Measurements from ENCODE around the gene FUS.
A peak's percentile ranks its signal among the peaks of the same experiment; 100 is the strongest.

The FUS gene

DNA sequence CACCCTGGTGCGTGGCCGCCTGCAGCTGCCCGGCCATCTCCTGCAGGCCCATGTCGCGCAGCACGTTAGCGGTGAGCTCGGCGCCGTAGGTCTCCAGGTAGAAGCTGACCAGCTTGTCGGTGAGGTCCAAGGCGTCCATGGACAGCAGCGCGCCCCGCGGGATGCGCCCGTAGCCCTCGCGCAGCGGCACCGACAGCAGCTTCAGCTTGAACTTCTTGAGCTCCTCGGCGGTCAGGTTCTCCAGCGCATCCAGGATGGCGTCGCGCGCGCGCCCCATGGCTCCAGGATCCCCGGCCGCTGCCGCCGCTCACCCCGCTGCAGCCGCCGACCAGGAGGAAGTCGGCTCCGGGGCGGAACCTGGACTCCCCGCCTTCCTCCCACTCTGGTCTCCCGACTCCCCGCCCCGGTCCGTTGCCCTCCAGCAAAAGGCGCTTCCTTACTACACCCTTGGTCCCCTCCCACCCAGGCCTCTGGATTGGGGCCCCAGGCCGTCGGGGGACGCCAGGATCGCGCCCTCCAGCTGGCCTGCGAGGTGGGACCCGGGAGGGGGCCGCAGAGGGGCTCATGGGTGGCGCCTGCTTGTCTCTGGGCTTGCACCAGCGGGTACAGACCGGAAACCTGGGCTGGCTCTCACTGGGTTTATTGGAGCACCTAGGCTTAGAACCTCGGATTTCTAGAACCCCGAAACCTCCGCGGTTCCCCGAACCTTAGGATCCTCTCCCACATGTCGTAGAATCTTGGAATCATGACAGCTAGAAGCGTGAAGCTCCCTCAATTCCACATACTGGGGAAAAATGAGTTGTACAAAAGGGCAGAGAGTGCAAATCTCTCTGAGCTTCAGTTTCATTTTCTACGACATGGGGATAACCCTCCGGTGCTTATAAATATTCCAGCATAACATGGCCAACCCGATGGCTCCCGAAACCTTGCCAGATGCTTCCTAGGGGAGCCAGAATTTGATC is 22.8 kb downstream of the FUS start, which contains the start of gene PYCARD:
TSS of gene PYCARD (minus strand) at position 347 of the 962 bp plus-strand sequence. CDS start at position 277, 70 bp downstream.
- peak; percentile 88 for DNase-seq (ENCODE audit: low spot score)

DNA sequence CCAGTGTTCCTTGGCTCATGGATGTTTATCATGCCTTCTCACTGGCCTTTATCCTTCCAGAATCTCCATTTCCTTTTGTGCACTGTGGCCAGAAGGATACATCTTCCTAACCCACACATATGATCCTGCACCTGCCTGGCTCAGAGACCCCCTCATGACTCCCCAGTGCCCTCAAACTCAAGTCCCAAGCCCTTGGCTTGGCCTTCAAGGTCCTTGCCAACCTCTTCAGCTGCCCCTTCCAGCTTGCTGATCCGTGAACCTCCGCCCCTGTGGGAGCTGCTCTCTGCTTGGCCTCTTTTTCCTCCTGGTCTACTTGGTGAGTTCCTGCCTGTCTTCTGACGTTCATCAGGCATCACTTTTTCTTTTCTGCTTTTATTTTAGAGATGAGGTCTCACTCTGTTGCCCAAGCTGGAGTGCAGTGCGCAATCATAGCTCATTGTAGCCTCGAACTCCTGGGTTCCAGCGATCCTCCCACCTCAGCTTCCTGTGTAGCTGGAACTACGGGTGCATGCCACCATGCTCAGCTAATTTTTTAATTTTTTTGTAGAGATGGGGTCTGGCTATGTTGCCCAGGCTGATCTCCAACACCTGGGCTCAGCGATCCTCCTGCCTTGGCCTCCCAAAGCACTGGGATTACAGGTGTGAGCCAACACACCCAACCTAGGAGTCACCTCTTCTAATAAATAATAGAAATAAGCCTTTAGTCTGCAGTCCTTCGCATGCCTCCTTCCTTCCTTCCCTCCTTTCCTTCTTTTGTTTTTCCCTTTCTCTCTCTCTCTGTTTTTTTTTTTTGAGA is 25.1 kb downstream of the FUS start:
- no peak for DNase-seq (ENCODE audit: low spot score)

DNA sequence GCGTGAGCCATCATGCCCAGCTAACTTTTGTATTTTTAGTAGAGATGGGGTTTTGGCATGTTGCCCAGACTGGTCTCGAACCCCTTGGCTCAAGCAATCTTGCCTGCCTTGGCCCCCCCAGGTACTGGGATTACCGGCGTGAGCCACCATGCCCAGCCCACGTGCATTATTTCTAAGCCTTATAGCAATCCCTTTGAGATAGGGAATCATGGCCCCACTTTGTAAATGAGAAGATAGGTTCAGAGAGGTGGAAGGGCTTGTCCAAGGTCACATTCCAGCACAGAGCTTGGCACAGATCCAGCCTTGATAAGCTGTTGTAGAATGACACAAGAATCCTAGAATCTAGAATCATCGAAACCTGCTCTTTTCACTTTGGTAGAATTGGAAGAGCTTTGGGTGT is 26.8 kb downstream of the FUS start:
- no peak for DNase-seq (ENCODE audit: low spot score)

GRCh38 chr16:31213342-31213741 is 33.4 kb downstream of the FUS start:
- no peak for DNase-seq (ENCODE audit: low spot score)

DNA sequence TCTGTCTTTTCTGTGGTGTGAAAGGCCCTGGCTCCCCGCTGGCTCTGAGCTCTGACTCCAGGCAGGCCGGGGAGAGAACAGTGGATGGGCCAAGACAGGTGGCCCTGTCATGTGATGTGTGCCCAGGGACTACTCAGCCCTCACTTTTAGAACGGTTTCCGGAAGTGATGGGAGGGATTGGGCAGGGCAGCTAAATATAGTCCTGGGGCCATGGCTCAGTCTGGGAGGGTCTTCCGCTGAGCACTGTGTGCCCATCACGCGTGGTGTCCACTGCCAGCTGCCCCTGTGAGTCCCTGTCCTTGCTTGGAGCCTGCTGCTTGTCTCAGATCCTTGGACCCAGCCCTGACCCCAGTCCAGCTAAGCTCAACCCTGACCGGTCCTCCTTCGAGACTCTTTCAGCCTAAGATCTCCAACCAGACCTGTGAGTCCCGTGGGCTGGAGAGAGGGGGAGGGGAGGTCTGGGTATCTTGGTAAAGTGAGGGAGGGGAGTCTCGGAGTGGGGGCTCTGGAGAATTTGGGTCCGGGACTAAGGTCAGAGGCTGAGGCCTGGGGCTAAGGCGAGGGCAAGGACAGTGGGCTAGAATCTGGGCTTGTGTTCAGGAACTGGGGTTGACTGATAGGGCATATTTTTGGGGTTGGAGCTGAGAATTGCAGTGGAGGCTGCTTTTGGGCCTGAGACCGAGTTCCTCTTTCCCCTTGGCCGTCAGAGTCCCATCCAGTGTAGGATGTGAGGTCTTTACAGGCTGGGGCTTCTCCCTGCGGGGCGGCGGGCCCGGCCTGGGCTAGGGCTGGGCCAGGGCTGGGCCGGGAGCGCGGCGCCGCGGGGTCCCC is 34.2 kb downstream of the FUS start, which contains the start of gene TRIM72:
TSS of gene TRIM72 (plus strand) at position 243 of the 831 bp plus-strand sequence. CDS start 620 bp downstream, outside the sequence.
- DNase-seq (ENCODE audit: low spot score): peak; percentile 1

- DNase-seq (ENCODE audit: low spot score): no peak
These were observed 34.9 kb downstream of the FUS start for GRCh38 chr16:31214708-31215286.

- peak; percentile 96 for DNase-seq (ENCODE audit: low spot score)
These were observed 35.6 kb downstream of the FUS start for GRCh38 chr16:31215287-31216162.

DNA sequence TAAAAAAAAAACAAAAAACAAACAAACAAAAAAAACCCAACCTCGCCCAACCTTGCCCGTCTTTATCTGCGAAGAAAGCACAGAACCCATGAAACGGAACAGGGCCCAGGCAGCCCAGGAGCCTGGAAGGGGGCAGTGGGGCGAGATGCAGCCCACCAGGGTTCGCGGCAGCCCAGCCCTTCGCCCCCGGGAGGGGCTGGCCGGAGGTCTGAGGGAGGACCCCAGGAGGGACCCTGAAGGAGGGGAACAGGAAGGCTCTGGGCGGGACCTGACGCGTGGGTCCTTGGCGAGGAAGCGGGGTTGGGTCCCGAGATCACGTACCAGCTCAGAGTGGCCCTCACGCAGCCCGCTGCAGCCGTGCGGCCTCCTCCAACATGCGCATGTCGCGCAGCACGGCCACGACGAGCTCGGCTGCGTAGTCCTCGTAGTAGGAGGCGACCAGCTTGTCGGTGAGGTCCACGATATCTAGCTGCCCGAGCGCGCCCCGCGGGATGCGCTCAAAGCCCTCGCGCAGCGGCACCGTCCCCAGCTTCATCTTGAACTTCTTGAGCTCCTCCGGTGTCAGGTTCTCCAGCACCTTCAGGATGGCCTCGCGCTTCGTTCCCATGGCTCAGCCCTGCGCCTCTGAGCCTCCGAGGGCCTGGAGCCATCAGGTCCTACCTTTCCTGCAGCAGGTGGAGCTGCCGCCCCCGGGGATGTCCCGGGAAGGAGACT is 36.6 kb downstream of the FUS start, which contains the start of gene PYDC1:
TSS of gene PYDC1 (minus strand) at position 714 of the 714 bp plus-strand sequence. CDS start at position 607, 107 bp downstream.
- peak; percentile 17 for DNase-seq (ENCODE audit: low spot score)

GRCh38 chr16:31217136-31217530 is 37.2 kb downstream of the FUS start:
- peak; percentile 2 for DNase-seq (ENCODE audit: low spot score)

DNA sequence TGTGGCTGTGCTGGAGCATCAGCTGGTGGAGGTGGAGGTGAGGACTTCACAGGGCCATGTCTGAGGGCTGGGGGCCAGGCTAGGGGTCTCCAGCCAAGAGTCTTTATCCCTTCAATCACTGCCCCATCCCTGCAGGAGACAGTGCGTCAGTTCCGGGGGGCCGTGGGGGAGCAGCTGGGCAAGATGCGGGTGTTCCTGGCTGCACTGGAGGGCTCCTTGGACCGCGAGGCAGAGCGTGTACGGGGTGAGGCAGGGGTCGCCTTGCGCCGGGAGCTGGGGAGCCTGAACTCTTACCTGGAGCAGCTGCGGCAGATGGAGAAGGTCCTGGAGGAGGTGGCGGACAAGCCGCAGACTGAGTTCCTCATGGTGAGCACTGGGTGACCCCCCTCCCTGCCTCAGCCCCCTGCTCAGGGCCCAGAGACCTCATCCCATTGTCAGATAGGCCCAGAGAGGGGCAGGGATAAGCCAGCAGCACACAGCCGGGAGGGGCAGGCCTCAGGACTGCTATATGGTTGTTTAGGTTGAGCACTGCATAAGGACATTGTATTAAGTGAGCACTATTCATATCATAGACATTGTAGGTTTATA is 39.3 kb downstream of the FUS start:
- DNase-seq (ENCODE audit: low spot score): peak; percentile 2

DNA sequence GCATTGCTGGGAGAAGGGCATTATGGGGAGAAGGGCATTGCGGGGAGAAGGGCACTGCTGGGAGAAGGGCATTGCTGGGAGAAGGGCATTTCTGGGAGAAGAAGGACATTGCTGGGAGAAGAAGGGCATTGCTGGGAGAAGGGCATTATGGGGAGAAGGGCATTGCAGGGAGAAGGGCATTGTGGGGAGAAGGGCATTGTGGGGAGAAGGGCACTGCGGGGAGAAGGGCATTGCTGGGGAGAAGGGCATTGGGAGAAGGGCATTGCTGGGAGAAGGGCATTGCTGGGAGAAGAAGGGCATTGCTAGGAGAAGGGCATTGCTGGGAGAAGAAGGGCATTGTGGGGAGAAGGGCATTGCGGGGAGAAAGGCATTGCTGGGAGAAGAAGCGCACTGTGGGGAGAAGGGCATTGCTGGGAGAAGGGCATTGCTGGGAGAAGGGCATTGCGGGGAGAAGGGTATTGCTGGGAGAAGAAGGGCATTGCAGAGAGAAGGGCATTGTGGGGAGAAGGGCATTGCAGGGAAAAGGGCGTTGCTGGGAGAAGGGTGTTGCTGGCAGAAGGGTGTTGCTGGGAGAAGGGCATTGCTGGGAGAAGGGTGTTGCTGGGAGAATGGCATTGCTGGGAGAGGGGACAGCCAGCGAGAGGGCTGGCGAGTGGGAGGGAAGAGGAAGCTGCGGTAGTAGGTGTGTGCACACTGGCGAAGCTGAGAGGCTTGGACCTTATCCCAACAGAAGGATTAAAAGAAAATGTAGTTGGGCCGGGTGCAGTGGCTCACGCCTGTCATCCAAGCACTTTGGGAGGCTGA is 41.6 kb downstream of the FUS start:
- DNase-seq (ENCODE audit: low spot score): peak; percentile 1

GRCh38 chr16:31223044-31223443 is 43.1 kb downstream of the FUS start:
- DNase-seq (ENCODE audit: low spot score): peak; percentile 2

DNA sequence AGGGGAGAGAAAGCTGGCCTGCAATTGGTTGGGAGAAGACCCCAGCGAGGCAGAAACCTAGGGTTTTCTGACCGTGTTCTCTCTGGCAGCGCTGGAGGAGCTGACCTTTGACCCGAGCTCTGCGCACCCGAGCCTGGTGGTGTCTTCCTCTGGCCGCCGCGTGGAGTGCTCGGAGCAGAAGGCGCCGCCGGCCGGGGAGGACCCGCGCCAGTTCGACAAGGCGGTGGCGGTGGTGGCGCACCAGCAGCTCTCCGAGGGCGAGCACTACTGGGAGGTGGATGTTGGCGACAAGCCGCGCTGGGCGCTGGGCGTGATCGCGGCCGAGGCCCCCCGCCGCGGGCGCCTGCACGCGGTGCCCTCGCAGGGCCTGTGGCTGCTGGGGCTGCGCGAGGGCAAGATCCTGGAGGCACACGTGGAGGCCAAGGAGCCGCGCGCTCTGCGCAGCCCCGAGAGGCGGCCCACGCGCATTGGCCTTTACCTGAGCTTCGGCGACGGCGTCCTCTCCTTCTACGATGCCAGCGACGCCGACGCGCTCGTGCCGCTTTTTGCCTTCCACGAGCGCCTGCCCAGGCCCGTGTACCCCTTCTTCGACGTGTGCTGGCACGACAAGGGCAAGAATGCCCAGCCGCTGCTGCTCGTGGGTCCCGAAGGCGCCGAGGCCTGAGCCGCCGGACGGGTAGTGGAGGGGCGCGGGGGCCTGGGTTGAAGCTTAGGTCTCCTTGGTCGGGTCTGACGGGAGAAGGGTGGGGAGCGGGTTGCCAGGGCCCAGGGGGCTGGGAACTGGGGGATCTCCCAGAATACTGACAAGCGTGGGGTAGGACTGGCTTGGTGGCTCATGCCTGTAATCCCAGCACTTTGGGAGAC is 44.4 kb downstream of the FUS start:
- peak; percentile 3 for DNase-seq (ENCODE audit: low spot score)

GRCh38 chr16:31225193-31225592 is 45.3 kb downstream of the FUS start:
- DNase-seq (ENCODE audit: low spot score): peak; percentile 2

DNA sequence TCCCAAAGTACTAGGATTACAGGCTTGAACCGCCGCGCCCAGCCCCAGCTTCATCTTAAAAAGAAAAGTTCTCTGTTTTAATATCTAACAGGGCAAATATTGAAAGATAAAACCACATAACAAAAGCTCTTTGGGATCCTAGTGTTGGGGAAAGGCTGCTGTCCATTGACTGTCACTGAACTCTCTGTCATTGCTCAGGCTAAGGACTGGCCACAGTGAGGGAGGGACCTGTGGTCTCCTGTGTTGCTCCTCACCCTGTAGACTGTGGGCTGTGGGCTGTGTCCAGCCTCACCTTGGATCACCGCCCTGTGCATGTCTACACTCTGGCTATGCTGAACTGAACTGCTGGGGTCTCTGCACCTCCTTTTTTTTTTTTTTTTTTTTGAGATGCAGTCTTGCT is 48.3 kb downstream of the FUS start:
- DNase-seq (ENCODE audit: low spot score): no peak

DNA sequence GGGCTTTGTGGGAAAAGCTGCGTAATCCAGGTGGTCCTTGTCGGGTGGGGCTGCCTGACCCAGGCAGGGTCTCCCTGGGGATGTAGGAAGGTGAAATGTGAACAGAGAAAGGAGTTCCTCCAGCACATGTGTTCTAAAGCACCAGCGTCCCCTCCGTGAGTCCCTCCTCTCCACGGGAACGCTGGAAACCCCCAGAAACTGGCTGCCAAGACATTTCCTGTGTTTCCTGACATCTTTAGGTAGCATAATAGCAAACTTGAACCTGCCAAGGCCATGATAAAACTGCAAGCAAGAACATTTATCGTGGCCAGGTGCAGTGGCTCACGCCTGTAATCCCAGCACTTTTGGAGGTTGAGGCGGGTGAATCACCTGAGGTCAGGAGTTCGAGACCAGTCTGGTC is 49.6 kb downstream of the FUS start:
- no peak for DNase-seq (ENCODE audit: low spot score)

GRCh38 chr16:31238041-31238440 is 58.1 kb downstream of the FUS start:
- no peak for DNase-seq (ENCODE audit: low spot score)

Measured in GM03348 (cell line).